SK-N-SH (cell line): ENCODE measurements around the gene NOL6.

Source experiments
- EP300 ChIP-seq, 2 experiments: IDR thresholded peaks; 2 replicates each; pipeline versions ENCODE4 v1.4.0 to v1.6.1; 2012; ENCODE audit warnings: borderline replicate concordance in 1 of 2, low read depth in 1 of 2, low read length in 1 of 2
- TF ChIP-seq, protein P1 (sequence below): fragments of 200-600 bp; sonication (generic); IDR thresholded peaks from 2 replicates; pipeline ENCODE4 v1.6.1; 2017; ENCODE audit warnings: antibody characterized with exemption, mild to moderate bottlenecking, moderate library complexity

DNA sequence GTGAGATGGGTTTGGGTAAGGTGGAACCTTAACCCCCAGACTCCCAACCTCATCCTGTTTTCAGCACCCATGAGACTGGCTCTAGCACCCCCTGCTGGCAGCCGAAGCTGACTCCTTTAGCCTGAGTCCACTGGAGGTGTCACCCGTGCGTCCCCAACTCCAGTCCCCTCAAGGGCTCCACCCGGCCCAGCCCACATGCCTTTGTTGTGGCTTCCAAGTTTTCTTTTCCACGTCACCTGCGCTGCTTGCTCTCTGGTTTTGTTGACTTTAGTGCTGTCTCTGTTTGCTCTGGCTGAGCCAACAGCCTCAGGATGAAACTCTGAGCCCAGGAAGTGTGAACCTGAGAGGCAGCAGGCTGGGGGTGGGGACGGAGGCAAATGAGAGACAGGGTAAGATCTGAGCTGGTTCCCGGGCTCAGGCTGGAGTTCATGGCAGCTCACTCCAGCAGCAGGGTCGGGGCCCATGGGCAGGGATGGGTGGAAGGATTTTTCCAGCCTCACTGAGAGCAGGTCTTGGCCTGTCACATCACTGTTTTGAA is 58.2 kb downstream of the NOL6 start:
- TF ChIP-seq, protein P1, sequence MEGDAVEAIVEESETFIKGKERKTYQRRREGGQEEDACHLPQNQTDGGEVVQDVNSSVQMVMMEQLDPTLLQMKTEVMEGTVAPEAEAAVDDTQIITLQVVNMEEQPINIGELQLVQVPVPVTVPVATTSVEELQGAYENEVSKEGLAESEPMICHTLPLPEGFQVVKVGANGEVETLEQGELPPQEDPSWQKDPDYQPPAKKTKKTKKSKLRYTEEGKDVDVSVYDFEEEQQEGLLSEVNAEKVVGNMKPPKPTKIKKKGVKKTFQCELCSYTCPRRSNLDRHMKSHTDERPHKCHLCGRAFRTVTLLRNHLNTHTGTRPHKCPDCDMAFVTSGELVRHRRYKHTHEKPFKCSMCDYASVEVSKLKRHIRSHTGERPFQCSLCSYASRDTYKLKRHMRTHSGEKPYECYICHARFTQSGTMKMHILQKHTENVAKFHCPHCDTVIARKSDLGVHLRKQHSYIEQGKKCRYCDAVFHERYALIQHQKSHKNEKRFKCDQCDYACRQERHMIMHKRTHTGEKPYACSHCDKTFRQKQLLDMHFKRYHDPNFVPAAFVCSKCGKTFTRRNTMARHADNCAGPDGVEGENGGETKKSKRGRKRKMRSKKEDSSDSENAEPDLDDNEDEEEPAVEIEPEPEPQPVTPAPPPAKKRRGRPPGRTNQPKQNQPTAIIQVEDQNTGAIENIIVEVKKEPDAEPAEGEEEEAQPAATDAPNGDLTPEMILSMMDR, result peak; percentile 71
- TF ChIP-seq EP300 (IDR thresholded peaks at IDR 0.05; ENCODE audit: borderline replicate concordance in 1 of 2, low read depth in 1 of 2, low read length in 1 of 2), result no peak
